Natural killer cell treated with Interleukin-12 subunit alpha and Interleukin-12 subunit beta and Interleukin-15 and Interleukin-18, amount 100 ng/mL, for 72 hours (primary cell): ENCODE data around the gene RSKR. TPM values are rescaled to one million over a fixed set of nuclear protein-coding genes. Genes with fewer than 3 reads are reported as not detected.
A peak's percentile ranks its signal among the peaks of the same experiment; 100 is the strongest.

ENCODE experiments used
- ATAC-seq, 2 donors: fragments of 150-1000 bp; cut with Tn5 transposase in 1 of 2; sonication (Bioruptor Pico), chemical (Tn5 transposase) in 1 of 2; 2 replicates each; pipeline ENCODE4 v1.10.0; 2021
- DNase-seq: peaks from one replicate; pipeline ENCODE4 v3.0.0; 2022; ENCODE audit warnings: low spot score
- H3K27ac Mint-ChIP-seq, 2 donors: 1 replicate in 1 of 2; 2 replicates in 1 of 2; pipeline ENCODE4 v1.8.0; 2022; ENCODE audit warnings: mixed read lengths in 2 of 2, mild to moderate bottlenecking in 1 of 2, moderate library complexity in 1 of 2
- H3K27me3 Mint-ChIP-seq, 2 donors: 1 replicate in 1 of 2; 2 replicates in 1 of 2; pipeline ENCODE4 v1.8.0; 2022; ENCODE audit warnings: mixed read lengths in 2 of 2
- H3K36me3 Mint-ChIP-seq: one replicate; pipeline ENCODE4 v1.8.0; 2022; ENCODE audit warnings: mixed read lengths
- H3K4me1 Mint-ChIP-seq, 2 donors: 1 replicate in 1 of 2; 2 replicates in 1 of 2; pipeline ENCODE4 v1.8.0; 2022; ENCODE audit warnings: low read depth in 2 of 2, mixed read lengths in 2 of 2, mild to moderate bottlenecking in 1 of 2
- H3K4me3 Mint-ChIP-seq: one replicate; pipeline ENCODE4 v1.8.0; 2022; ENCODE audit warnings: mixed read lengths
- H3K9me3 Mint-ChIP-seq: 2 replicates; pipeline ENCODE4 v1.8.0; 2022; ENCODE audit warnings: mixed read lengths
- total RNA-seq, 2 donors: library from RNA; stranded (reverse); gene quantifications; one replicate each; pipeline ENCODE4 v1.2.3, GENCODE V29; 2022

The RSKR gene
- total RNA-seq, 2 donors from 2014 or later: 34.4 to 108 TPM

- Mint-ChIP-seq H3K9me3 (no peaks in the 10 kb centered on the region), H3K4me3 (peak within 1 kb of the TSS; percentile 97), H3K36me3 (peaks cover 34% of the 10 kb centered on the region), H3K4me1 (peaks cover 37 to 49% of the 10 kb centered on the region in 2 donors), H3K27me3 (no peaks in the 10 kb centered on the region), H3K27ac (peak within 1 kb of the TSS; percentile 92 to 94)
- ATAC-seq (peak; percentile 100), DNase-seq (peak; percentile 96)
Observed at GRCh38 chr17:28644787-28645575, 31.0 kb upstream of the RSKR start, which contains the start of gene BLTP2. Gene BLTP2, minus strand, starts transcription at chr17:28645158. Its CDS starts 102 bp downstream, at chr17:28645056.

- H3K4me1 Mint-ChIP-seq: peaks cover 41 to 53% of the 10 kb centered on the region in 2 donors
- peak; percentile 1 to 2 for ATAC-seq
- H3K27me3 Mint-ChIP-seq: no peaks in the 10 kb centered on the region
- peak overlapping the region; percentile 72 to 94 for H3K27ac Mint-ChIP-seq
- peak overlapping the region; percentile 97 for H3K4me3 Mint-ChIP-seq
- no peak for DNase-seq
- H3K9me3 Mint-ChIP-seq: no peaks in the 10 kb centered on the region
- H3K36me3 Mint-ChIP-seq: peaks cover 39% of the 10 kb centered on the region
Observed at GRCh38 chr17:28643983-28644786, 30.2 kb upstream of the RSKR start.

GRCh38 chr17:28641579-28641978, 27.6 kb upstream of the RSKR start:
- Mint-ChIP-seq H3K9me3 (no peaks in the 10 kb centered on the region), H3K4me3 (no peak overlapping the region), H3K36me3 (peaks cover 43% of the 10 kb centered on the region), H3K27me3 (no peaks in the 10 kb centered on the region), H3K4me1 (peaks cover 37 to 48% of the 10 kb centered on the region in 2 donors), H3K27ac (no peak overlapping the region)
- ATAC-seq (no peak), DNase-seq (no peak)

GRCh38 chr17:28635506-28635905, 21.5 kb upstream of the RSKR start:
- DNase-seq (no peak), ATAC-seq (no peak)
- H3K9me3 Mint-ChIP-seq: no peaks in the 10 kb centered on the region
- no peaks in the 10 kb centered on the region for H3K27me3 Mint-ChIP-seq
- no peak overlapping the region for H3K4me3 Mint-ChIP-seq
- H3K4me1 Mint-ChIP-seq: peaks cover 12 to 14% of the 10 kb centered on the region in 2 donors
- H3K27ac Mint-ChIP-seq: no peak overlapping the region
- peaks cover 46% of the 10 kb centered on the region for H3K36me3 Mint-ChIP-seq

- no peak overlapping the region for H3K4me3 Mint-ChIP-seq
- peaks cover 7 to 8% of the 10 kb centered on the region in 2 donors for H3K4me1 Mint-ChIP-seq
- ATAC-seq: no peak
- no peaks in the 10 kb centered on the region for H3K27me3 Mint-ChIP-seq
- H3K27ac Mint-ChIP-seq: no peak overlapping the region
- no peak for DNase-seq
- H3K9me3 Mint-ChIP-seq: no peaks in the 10 kb centered on the region
- peaks cover 39% of the 10 kb centered on the region for H3K36me3 Mint-ChIP-seq
Observed at GRCh38 chr17:28634206-28634865, 20.4 kb upstream of the RSKR start.

- Mint-ChIP-seq H3K4me3 (no peak overlapping the region), H3K4me1 (peaks cover 5 to 9% of the 10 kb centered on the region in 2 donors), H3K9me3 (no peaks in the 10 kb centered on the region), H3K36me3 (peaks cover 35% of the 10 kb centered on the region), H3K27me3 (no peaks in the 10 kb centered on the region), H3K27ac (no peak overlapping the region)
- DNase-seq: no peak
- no peak for ATAC-seq
Observed at GRCh38 chr17:28626818-28627217, 12.8 kb upstream of the RSKR start.

GRCh38 chr17:28624148-28624547, 10.2 kb upstream of the RSKR start:
- Mint-ChIP-seq H3K27ac (no peak overlapping the region), H3K27me3 (no peaks in the 10 kb centered on the region)
- no peak for DNase-seq

GRCh38 chr17:28623696-28624095, 9.7 kb upstream of the RSKR start:
- no peak overlapping the region for H3K4me3 Mint-ChIP-seq
- ATAC-seq: no peak
- peaks cover 50% of the 10 kb centered on the region for H3K36me3 Mint-ChIP-seq
- no peaks in the 10 kb centered on the region for H3K27me3 Mint-ChIP-seq
- H3K27ac Mint-ChIP-seq: no peak overlapping the region
- no peaks in the 10 kb centered on the region for H3K9me3 Mint-ChIP-seq
- no peak for DNase-seq
- peaks cover 5 to 9% of the 10 kb centered on the region in 2 donors for H3K4me1 Mint-ChIP-seq

More at GRCh38 chr17:28624148-28624547, 10.2 kb upstream of the RSKR start:
- H3K4me3 Mint-ChIP-seq: no peak overlapping the region
- no peaks in the 10 kb centered on the region for H3K9me3 Mint-ChIP-seq
- H3K36me3 Mint-ChIP-seq: peaks cover 50% of the 10 kb centered on the region
- peaks cover 5 to 9% of the 10 kb centered on the region in 2 donors for H3K4me1 Mint-ChIP-seq
- ATAC-seq: no peak

GRCh38 chr17:28622186-28622585, 8.2 kb upstream of the RSKR start:
- DNase-seq (no peak), ATAC-seq (no peak)
- peaks cover 42% of the 10 kb centered on the region for H3K36me3 Mint-ChIP-seq
- H3K4me3 Mint-ChIP-seq: no peak overlapping the region
- peaks cover 0 to 5% of the 10 kb centered on the region in 2 donors for H3K4me1 Mint-ChIP-seq
- H3K27ac Mint-ChIP-seq: no peak overlapping the region
- H3K27me3 Mint-ChIP-seq: no peaks in the 10 kb centered on the region
- no peaks in the 10 kb centered on the region for H3K9me3 Mint-ChIP-seq

- H3K27me3 Mint-ChIP-seq: no peaks in the 10 kb centered on the region
- ATAC-seq: no peak
- no peak for DNase-seq
- H3K27ac Mint-ChIP-seq: no peak overlapping the region
- no peak overlapping the region for H3K4me3 Mint-ChIP-seq
- H3K4me1 Mint-ChIP-seq: peaks cover 0 to 2% of the 10 kb centered on the region in 2 donors
- no peaks in the 10 kb centered on the region for H3K9me3 Mint-ChIP-seq
- peaks cover 39% of the 10 kb centered on the region for H3K36me3 Mint-ChIP-seq
Observed at GRCh38 chr17:28620010-28620409, 6.0 kb upstream of the RSKR start.

GRCh38 chr17:28618464-28618863, 4.5 kb upstream of the RSKR start:
- peaks cover 0 to 4% of the 10 kb centered on the region in 2 donors for H3K4me1 Mint-ChIP-seq
- H3K4me3 Mint-ChIP-seq: no peak overlapping the region
- no peaks in the 10 kb centered on the region for H3K27me3 Mint-ChIP-seq
- no peak overlapping the region for H3K27ac Mint-ChIP-seq
- DNase-seq (no peak), ATAC-seq (no peak)
- peaks cover 40% of the 10 kb centered on the region for H3K36me3 Mint-ChIP-seq
- H3K9me3 Mint-ChIP-seq: no peaks in the 10 kb centered on the region

- Mint-ChIP-seq H3K27me3 (no peaks in the 10 kb centered on the region), H3K36me3 (peaks cover 30% of the 10 kb centered on the region), H3K27ac (no peak overlapping the region), H3K9me3 (no peaks in the 10 kb centered on the region), H3K4me3 (no peak overlapping the region), H3K4me1 (peaks cover 0 to 4% of the 10 kb centered on the region in 2 donors)
- ATAC-seq (no peak), DNase-seq (no peak)
Observed at GRCh38 chr17:28616281-28616680, 2.3 kb upstream of the RSKR start.

GRCh38 chr17:28615260-28615940, 1.4 kb upstream of the RSKR start:
- no peaks in the 10 kb centered on the region for H3K27me3 Mint-ChIP-seq
- H3K4me1 Mint-ChIP-seq: peaks cover 0 to 4% of the 10 kb centered on the region in 2 donors
- H3K4me3 Mint-ChIP-seq: no peak overlapping the region
- H3K36me3 Mint-ChIP-seq: peaks cover 24% of the 10 kb centered on the region
- no peak overlapping the region for H3K27ac Mint-ChIP-seq
- no peak for ATAC-seq
- no peaks in the 10 kb centered on the region for H3K9me3 Mint-ChIP-seq
- no peak for DNase-seq
